HepG2 (cell line): Measurements from ENCODE around the gene CLHC1. TPM values are rescaled to one million over a fixed set of nuclear protein-coding genes. Genes with fewer than 3 reads are reported as not detected.

Experiments used
- AGO2 ChIP-seq: fragments of 200-400 bp; formaldehyde crosslinking; optimal IDR thresholded peaks from 2 replicates; pipeline ENCODE3; 2017; ENCODE audit warnings: mild to moderate bottlenecking, low read depth, low read length, moderate library complexity
- ARNTL ChIP-seq: sonication (generic); formaldehyde crosslinking; IDR thresholded peaks from 2 replicates; pipeline ENCODE4 v1.4.0; 2020; ENCODE audit warnings: mild to moderate bottlenecking, missing genetic modification reagents
- ATF4 ChIP-seq, 2 experiments: fragments of 450-650 bp in 1 of 2; sonication (generic) in 1 of 2; formaldehyde crosslinking; IDR thresholded peaks; 2 replicates each; pipeline versions ENCODE4 v1.5.0 to v1.8.0; 2020 to 2022; ENCODE audit warnings: mild to moderate bottlenecking in 1 of 2, missing genetic modification reagents in 1 of 2
- GABPA ChIP-seq, 2 experiments: IDR thresholded peaks; 2 replicates each; pipeline ENCODE4 v1.6.1; 2011 to 2016; ENCODE audit warnings: low read depth in 2 of 2, low read length in 1 of 2, missing biosample characterization in 1 of 2, missing genetic modification characterization in 1 of 2
- GTF2F1 ChIP-seq: fragments of 150-350 bp; IDR thresholded peaks from 2 replicates; pipeline ENCODE4 v1.6.1; 2014; ENCODE audit warnings: low read length
- HES4 ChIP-seq: sonication (generic); formaldehyde crosslinking; IDR thresholded peaks from 2 replicates; pipeline ENCODE4 v1.9.0; 2021; ENCODE audit warnings: mild to moderate bottlenecking, missing genetic modification reagents, borderline replicate concordance
- HIVEP1 ChIP-seq: sonication (generic); formaldehyde crosslinking; IDR thresholded peaks from 2 replicates; pipeline ENCODE4 v1.4.0; 2020; ENCODE audit warnings: mild to moderate bottlenecking, missing genetic modification reagents
- IRF2 ChIP-seq: IDR thresholded peaks from 2 replicates; pipeline ENCODE4 v1.6.1; 2018; ENCODE audit warnings: missing genetic modification reagents, missing compliant biosample characterization
- KIAA2018 ChIP-seq: sonication (generic); formaldehyde crosslinking; IDR thresholded peaks from 2 replicates; pipeline ENCODE4 v1.5.0; 2020; ENCODE audit warnings: mild to moderate bottlenecking, missing genetic modification reagents, borderline replicate concordance
- PREB ChIP-seq: sonication (generic); formaldehyde crosslinking; IDR thresholded peaks from 2 replicates; pipeline ENCODE4 v1.4.0; 2020; ENCODE audit warnings: missing genetic modification reagents
- RORA ChIP-seq: sonication (generic); formaldehyde crosslinking; IDR thresholded peaks from 2 replicates; pipeline ENCODE4 v1.5.0; 2020; ENCODE audit warnings: mild to moderate bottlenecking, missing genetic modification reagents, moderate library complexity
- SCMH1 ChIP-seq: sonication (generic); formaldehyde crosslinking; IDR thresholded peaks from 2 replicates; pipeline ENCODE4 v1.9.0; 2021; ENCODE audit warnings: missing genetic modification reagents, mild to moderate bottlenecking, borderline replicate concordance
- SOX13 ChIP-seq, 3 experiments: fragments of 450-650 bp in 1 of 3; sonication (generic) in 1 of 3; formaldehyde crosslinking in 1 of 3; IDR thresholded peaks in 2 of 3; conservative IDR thresholded peaks in 1 of 3; 2 replicates each; pipeline versions ENCODE4 v1.5.0 to v1.6.1; 2016 to 2020; ENCODE audit warnings: antibody characterized with exemption in 1 of 3, mild to moderate bottlenecking in 1 of 3, missing compliant biosample characterization in 1 of 3, missing genetic modification reagents in 1 of 3, moderate library complexity in 1 of 3
- ZNF296 ChIP-seq: sonication (generic); formaldehyde crosslinking; conservative IDR thresholded peaks from 2 replicates; pipeline ENCODE4 v1.5.0; 2020; ENCODE audit warnings: mild to moderate bottlenecking, missing genetic modification reagents
- ZNF382 ChIP-seq: sonication (generic); formaldehyde crosslinking; IDR thresholded peaks from 2 replicates; pipeline ENCODE4 v1.5.0; 2020; ENCODE audit warnings: missing genetic modification reagents, mild to moderate bottlenecking, borderline replicate concordance
- ZNF552 ChIP-seq: sonication (generic); formaldehyde crosslinking; IDR thresholded peaks from 2 replicates; pipeline ENCODE4 v1.9.0; 2022; ENCODE audit warnings: missing genetic modification reagents, mild to moderate bottlenecking, borderline replicate concordance
- ZSCAN21 ChIP-seq: sonication (generic); formaldehyde crosslinking; IDR thresholded peaks from 2 replicates; pipeline ENCODE4 v1.8.0; 2022; ENCODE audit warnings: mild to moderate bottlenecking, missing genetic modification reagents, moderate library complexity, borderline replicate concordance
- polyA plus RNA-seq, 8 experiments: library from polyadenylated mRNA; depleted of rRNA in 3 of 8; stranded (reverse) in 7 of 8; unstranded in 1 of 8; fragments of >200 nt; fragmentation: Illumina TruSeq in 4 of 8; extraction: Trizol in 4 of 8; gene quantifications; 2 replicates each; pipeline versions ENCODE4 v1.2.1 to v1.2.3, GENCODE V29; 2011 to 2016; ENCODE audit warnings: low read depth in 4 of 8, missing spikeins in 1 of 8, mixed read lengths in 1 of 8; ENCODE audit not compliant: insufficient read depth in 1 of 8
- total RNA-seq, 5 experiments: library from RNA; depleted of rRNA; stranded (reverse); fragments of >200 nt; fragmentation: Illumina TruSeq; extraction: Trizol; gene quantifications; 2 replicates each; pipeline ENCODE4 v1.2.3, GENCODE V29; 2016; ENCODE audit warnings: low read depth in 1 of 5

The CLHC1 gene
- total and polyA plus RNA-seq, 2 of the 13 experiments (the other 11 are each of a cell fraction or from before 2014, with no cell fraction given), result 9.8 to 12.6 TPM

GRCh38 chr2:55268907-55269644 lies 37.0 kb upstream of the CLHC1 start, which contains the start of gene MTIF2 (continued):
- TF ChIP-seq KIAA2018 (CRISPR knock-in tag) (peak; percentile 97), SCMH1 (CRISPR knock-in tag) (no peak), ARNTL (peak; percentile 84), IRF2 (CRISPR knock-in tag) (peak; percentile 100), HES4 (CRISPR knock-in tag) (peak; percentile 77), GABPA (IDR thresholded peaks at IDR 0.05; ENCODE audit: low read depth, low read length) (peak; percentile 100), GABPA (CRISPR knock-in tag; IDR thresholded peaks at IDR 0.05; ENCODE audit: low read depth) (peak; percentile 100), SOX13 (IDR thresholded peaks at IDR 0.05) (no peak), SOX13 (CRISPR knock-in tag; conservative IDR thresholded peaks at IDR 0.05 in 1 of 2, IDR thresholded peaks at IDR 0.05 in 1 of 2) (peak in 1 of 2 experiments; percentile 77; a peak in 2 of 4 replicates), RORA (0 out of 2 replicates have a peak, but pooled peaks have one; percentile 64), ZNF296 (peak; percentile 77; the same call in 1 of the 2 replicates), ATF4 (CRISPR knock-in tag; IDR thresholded peaks at IDR 0.05) (peak in 1 of 2 experiments; percentile 82; a peak in 2 of 4 replicates), PREB (CRISPR knock-in tag) (no peak), GTF2F1 (peak; percentile 20; the same call in 1 of the 2 replicates), HIVEP1 (CRISPR knock-in tag) (peak; percentile 94), ZNF382 (CRISPR knock-in tag) (no peak), AGO2 (peak; percentile 87), ZSCAN21 (CRISPR knock-in tag) (peak; percentile 94), ZNF552 (CRISPR knock-in tag) (peak; percentile 95)
